Brain microvascular endothelial cell (primary cell): ENCODE data around the gene RNF186.

ENCODE experiments used
- DNase-seq: peaks from one replicate; pipeline ENCODE4 v3.0.0-alpha.2; 2020
- H3K27ac ChIP-seq: fragments of 250-450 bp; sonication (Bioruptor Pico); 2 replicates; pipeline ENCODE4 v1.5.1; 2020; ENCODE audit warnings: mild to moderate bottlenecking, moderate library complexity
- H3K27me3 ChIP-seq: fragments of 250-450 bp; sonication (Bioruptor Pico); replicated peaks from 2 replicates; pipeline ENCODE4 v1.5.1; 2020; ENCODE audit warnings: mild to moderate bottlenecking
- H3K36me3 ChIP-seq: fragments of 250-450 bp; sonication (Bioruptor Pico); replicated peaks from 2 replicates; pipeline ENCODE4 v1.5.1; 2020; ENCODE audit warnings: mild to moderate bottlenecking
- H3K4me3 ChIP-seq: 2 replicates; pipeline ENCODE4 v1.5.1; 2011; ENCODE audit warnings: low read depth, mild to moderate bottlenecking, control low read depth, low read length, moderate library complexity
- CTCF ChIP-seq: IDR thresholded peaks from 2 replicates; pipeline ENCODE4 v1.5.1; 2011; ENCODE audit warnings: low read depth, mild to moderate bottlenecking, moderate library complexity, low read length, control low read depth, inconsistent platforms; ENCODE audit errors: missing control alignments
- in situ Hi-C: cut with HindIII; loops from 2 replicates; pipeline ENCODE4 v1.10.0; 2017; ENCODE audit warnings: low sequenced_read_pairs, low pct_ligation_motif_present

The RNF186 gene

GRCh38 chr1:19846338-19846737 is 31.3 kb upstream of the RNF186 start:
- H3K27me3 ChIP-seq = no peaks in the 10 kb centered on the region
- in situ Hi-C loops = no loop called here

DNA sequence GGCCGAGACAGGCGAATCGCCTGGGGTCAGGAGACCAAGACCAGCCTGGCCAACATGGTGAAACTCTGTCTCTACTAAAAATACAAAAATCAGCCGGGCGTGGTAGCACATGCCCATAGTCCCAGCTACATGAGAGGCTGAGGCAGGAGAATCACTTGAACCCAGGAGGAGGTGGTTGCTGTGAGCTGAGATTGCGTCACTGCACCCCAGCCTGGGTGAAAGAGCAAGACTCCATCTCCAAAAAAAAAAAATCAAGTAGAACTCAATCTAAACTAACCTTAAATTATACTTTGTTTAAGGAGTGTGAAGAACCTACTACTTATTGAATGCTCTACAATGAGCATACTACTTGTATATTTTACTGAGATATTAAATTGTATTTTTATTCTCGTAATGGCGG is 30.5 kb upstream of the RNF186 start:
- in situ Hi-C loops = no loop called here
- TF ChIP-seq CTCF = no peak

More at GRCh38 chr1:19846338-19846737, 31.3 kb upstream of the RNF186 start:
- Histone ChIP-seq H3K36me3 (no peaks in the 10 kb centered on the region), H3K27ac (no peak overlapping the region), H3K4me3 (no peak overlapping the region)
- no peak for DNase-seq
- no peak for TF ChIP-seq CTCF

GRCh38 chr1:19844731-19845495 is 29.8 kb upstream of the RNF186 start:
- no peaks in the 10 kb centered on the region for H3K27me3 ChIP-seq
- no peak for TF ChIP-seq CTCF
- no peaks in the 10 kb centered on the region for H3K36me3 ChIP-seq
- no peak overlapping the region for H3K27ac ChIP-seq
- DNase-seq = no peak
- in situ Hi-C loops = no loop called here
- H3K4me3 ChIP-seq = no peak overlapping the region

More for the DNA sequence above, 30.5 kb upstream of the RNF186 start:
- H3K27me3 ChIP-seq = no peaks in the 10 kb centered on the region
- no peak overlapping the region for H3K4me3 ChIP-seq
- H3K36me3 ChIP-seq = no peaks in the 10 kb centered on the region
- H3K27ac ChIP-seq = no peak overlapping the region
- DNase-seq = no peak

- in situ Hi-C loops = no loop called here
- H3K27me3 ChIP-seq = no peaks in the 10 kb centered on the region
- H3K4me3 ChIP-seq = no peak overlapping the region
- DNase-seq = no peak
- H3K36me3 ChIP-seq = no peaks in the 10 kb centered on the region
- H3K27ac ChIP-seq = no peak overlapping the region
- no peak for TF ChIP-seq CTCF
These were observed 25.1 kb upstream of the RNF186 start for GRCh38 chr1:19840228-19840627.

GRCh38 chr1:19837866-19838265 is 22.8 kb upstream of the RNF186 start:
- TF ChIP-seq CTCF = no peak

DNA sequence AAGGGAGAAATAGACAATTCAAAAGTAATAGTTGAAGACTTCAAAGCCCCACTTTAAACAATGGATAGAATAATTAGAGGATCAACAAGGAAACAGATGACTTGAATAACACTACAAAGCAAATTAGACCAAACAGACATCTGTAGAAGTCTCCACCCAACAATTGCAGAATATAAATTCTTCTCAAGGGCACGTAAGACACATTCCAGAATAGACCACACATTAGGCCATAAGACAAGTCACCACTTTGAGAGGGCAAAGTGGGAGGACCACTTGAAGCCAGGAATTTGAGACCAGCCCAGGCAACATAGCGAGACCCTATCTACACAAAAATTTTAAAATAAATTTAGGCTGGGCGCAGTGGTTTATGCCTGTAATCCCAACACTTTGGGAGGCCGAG is 20.5 kb upstream of the RNF186 start:
- H3K27me3 ChIP-seq = no peaks in the 10 kb centered on the region
- H3K27ac ChIP-seq = no peak overlapping the region
- no peak for DNase-seq
- H3K4me3 ChIP-seq = no peak overlapping the region
- no peak for TF ChIP-seq CTCF
- in situ Hi-C loops = no loop called here
- no peaks in the 10 kb centered on the region for H3K36me3 ChIP-seq

More at GRCh38 chr1:19837866-19838265, 22.8 kb upstream of the RNF186 start:
- in situ Hi-C loops = no loop called here
- Histone ChIP-seq H3K36me3 (no peaks in the 10 kb centered on the region), H3K4me3 (no peak overlapping the region), H3K27me3 (no peaks in the 10 kb centered on the region), H3K27ac (no peak overlapping the region)
- DNase-seq = no peak
